Umbilical cord (tissue), 2 donors: ENCODE data around the gene P2RX7. TPM values are rescaled to one million over a fixed set of nuclear protein-coding genes. Genes with fewer than 3 reads are reported as not detected.
A peak's percentile ranks its signal among the peaks of the same experiment; 100 is the strongest.
"Not testable (repeated sequence)": the region's sequence is repeated elsewhere in the genome, so short reads cannot be mapped to it uniquely, and the experiment has no call there.

ENCODE experiments used
- DNase-seq: peaks from one replicate; pipeline ENCODE4 v3.0.0-alpha.2; 2015; ENCODE audit warnings: low spot score
- total RNA-seq: library from RNA; depleted of rRNA; stranded (reverse); fragments of >200 nt; gene quantifications from one replicate; pipeline ENCODE4 v1.2.3, GENCODE V29; 2014; ENCODE audit warnings: low replicate concordance; ENCODE audit not compliant: insufficient read depth

Gene P2RX7
- total RNA-seq, 1 donor from 2014 or later, result 5.3 TPM

DNA sequence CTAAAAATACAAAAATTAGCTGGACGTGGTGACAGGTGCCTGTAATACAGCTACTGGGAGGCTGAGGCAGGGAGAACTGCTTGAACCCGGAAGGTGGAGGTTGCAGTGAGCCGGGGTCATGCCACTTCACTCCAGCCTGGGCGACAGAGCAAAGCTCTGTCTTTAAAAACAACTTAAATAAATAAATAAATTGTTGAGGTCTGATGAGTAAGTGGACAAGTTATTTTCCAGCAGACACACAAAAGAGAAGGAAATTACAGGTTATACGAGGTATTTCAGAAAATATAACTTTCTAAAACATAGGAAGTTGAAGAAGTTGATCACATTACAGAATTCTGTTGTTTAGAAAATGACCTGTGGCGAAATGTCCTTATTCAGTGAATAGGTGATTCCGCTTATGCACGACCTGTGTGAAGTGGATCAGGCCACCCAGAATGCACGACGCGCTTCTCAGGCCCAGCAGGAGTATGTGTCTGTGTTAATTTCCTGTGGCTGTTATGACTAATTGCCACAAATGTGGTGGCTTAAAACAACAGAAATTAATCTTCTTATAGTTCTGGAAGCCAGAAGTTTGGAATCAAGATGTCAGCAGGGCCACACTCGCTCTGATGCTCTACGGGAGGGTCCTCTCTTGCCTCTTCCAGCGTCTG, 38.1 kb downstream of the P2RX7 start:
- no peak for DNase-seq

- no peak for DNase-seq
Measured at GRCh38 chr12:121172145-121172544, 39.5 kb downstream of the P2RX7 start.

DNA sequence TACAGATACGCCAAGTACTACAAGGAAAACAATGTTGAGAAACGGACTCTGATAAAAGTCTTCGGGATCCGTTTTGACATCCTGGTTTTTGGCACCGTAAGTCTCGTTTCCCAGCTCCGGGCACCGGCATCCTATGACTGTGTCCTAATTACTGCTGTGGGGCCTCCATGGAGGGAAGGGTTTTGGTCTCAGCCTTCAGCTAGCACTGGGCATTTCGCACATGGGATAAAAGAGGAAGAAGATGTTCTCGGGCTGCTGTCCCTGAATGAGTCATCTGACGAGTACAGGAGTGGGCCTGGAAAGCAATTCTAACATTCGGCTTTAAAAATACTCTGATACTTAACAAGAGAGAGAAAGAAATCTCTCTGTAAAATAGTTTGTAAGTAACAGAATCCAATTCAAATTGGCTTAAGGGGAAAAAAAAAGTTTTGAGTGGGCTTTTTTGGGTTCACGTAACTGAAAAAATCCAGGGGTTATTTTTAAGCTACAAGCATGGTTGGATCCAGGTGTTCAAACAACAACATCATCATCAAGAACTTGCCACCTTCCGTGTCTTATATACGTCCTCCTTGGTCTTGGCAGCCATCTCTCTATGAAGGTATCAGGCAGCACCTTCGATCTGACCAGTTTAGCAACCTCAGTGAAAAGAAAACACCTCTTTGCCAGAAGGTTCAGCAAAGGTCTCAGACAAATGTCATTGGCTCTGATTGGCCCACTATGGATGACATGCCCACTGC, 42.9 kb downstream of the P2RX7 start:
- peak; percentile 74 for DNase-seq

GRCh38 chr12:121176826-121177529, 44.3 kb downstream of the P2RX7 start:
- no peak for DNase-seq

DNA sequence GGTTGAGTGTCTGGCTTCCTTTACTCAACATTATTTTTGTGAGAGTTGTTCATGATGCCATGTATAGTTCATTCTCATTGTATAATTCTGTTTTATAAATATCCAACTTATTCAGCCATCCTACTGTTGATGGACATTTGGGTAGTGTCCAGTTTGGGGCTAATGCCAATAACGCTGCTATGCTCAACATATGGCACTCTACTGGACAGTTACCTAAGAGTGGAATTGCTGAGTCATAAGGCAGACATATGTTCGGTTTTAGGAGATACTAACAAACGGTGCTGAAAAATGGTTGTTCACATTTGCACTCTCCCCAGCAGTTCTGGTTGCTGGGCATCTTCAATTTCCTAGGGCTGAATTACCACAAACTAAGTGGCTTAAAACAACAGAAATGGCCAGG, 48.5 kb downstream of the P2RX7 start:
- DNase-seq, result no peak

DNA sequence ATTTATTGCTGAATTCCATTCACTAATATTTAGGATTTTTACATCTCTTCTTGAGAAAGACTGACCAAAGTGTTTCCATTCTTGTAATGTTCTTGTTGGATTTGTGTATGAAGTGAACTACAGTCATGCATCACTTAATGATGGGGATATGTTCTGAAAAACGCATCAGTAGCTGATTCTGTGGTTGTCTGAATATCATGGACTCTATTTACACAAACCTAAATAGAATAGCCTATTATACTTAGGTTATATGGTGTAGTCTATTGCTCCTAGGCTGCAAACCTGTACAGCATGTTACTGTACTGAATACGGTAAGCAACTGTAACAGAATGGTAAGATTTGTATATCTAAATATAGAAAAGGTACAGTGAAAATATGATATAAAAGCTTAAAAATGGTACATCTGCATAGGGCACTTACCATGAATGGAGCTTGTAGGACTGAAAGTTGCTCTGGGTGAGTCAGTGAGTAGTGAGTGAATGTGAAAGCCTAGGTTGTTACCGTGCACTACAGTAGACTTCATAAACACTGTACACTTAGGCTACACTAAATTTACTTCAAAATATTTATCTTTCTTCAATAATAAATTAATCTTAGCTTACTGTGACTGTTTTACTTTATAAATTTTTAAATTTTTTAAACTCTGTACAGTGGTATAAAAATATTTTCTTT, 49.7 kb downstream of the P2RX7 start:
- no peak for DNase-seq

DNA sequence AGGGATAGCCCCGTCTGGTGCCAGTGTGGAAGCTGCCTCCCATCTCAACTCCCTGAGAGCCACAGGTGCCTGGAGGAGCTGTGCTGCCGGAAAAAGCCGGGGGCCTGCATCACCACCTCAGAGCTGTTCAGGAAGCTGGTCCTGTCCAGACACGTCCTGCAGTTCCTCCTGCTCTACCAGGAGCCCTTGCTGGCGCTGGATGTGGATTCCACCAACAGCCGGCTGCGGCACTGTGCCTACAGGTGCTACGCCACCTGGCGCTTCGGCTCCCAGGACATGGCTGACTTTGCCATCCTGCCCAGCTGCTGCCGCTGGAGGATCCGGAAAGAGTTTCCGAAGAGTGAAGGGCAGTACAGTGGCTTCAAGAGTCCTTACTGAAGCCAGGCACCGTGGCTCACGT, 51.7 kb downstream of the P2RX7 start:
- DNase-seq, result peak; percentile 45

GRCh38 chr12:121184984-121185889, 52.6 kb downstream of the P2RX7 start:
- no peak for DNase-seq

- DNase-seq, result no peak
Measured at GRCh38 chr12:121186826-121187225, 54.1 kb downstream of the P2RX7 start.

GRCh38 chr12:121187501-121187900, 54.8 kb downstream of the P2RX7 start:
- no peak for DNase-seq

DNA sequence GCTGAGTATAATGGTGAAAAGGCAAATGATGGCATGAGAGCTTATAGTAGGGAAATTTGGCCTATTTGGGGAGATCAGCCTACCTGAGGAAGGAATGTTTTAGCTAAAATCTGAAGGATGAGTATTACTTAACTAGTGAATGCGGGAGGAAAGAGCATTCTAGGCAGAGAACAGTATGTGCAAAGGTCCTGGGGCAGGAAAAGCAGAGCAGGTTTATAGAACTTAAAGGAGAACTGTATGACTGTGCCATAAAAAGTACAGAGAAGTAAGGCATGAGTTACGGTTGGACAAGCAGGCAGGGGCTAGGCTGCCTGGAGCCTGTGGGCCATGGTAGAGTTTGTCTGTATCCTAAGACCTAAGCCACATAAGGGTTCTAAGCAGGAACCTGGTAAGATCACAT, 55.6 kb downstream of the P2RX7 start:
- no peak for DNase-seq

DNA sequence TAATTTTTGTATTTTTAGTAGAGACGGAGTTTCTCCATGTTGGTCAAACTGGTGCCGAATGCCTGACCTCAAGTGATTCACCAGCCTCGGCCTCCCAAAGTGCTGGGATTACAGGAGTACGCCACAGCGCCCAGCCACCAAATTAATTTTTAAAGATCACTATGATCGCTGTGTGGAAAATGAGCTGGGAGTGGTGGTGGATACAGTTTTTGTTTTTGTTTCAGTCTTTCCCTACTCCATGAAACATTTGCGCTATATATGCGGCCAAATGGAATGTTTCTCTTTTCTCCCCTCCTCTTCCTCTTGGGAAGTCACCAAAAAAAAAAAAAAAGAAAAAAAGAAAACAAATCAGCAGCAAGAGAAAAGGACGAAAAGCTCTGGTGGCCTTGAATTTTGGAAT, 56.5 kb downstream of the P2RX7 start:
- no peak for DNase-seq

DNA sequence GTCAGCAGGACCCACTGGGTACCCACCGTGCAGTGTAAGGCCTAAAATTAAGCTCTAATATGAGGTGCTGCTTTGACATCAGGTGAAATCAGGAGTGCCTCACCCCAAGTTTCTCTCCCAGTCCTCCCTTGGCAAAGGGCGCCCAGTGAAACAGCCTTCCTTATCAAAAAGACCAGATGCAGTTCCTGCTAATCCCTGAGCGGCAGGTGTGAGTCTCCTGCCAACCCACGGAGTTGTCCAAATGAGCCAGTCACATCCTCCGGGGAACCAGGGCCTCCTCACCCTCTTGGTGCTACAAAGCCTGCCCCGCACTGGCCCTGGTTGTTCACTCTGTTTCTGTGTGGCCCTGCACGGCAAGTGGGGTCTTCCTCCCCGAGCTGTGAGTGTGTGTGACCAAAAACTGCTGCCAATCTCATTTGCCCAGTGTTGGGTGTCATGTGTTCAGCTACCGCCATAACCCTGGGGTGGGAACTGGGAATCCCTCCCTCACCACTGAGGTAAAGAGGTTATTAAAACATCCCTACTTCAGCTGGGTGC, 57.0 kb downstream of the P2RX7 start:
- DNase-seq, result no peak

- peak; percentile 59 for DNase-seq
Measured at GRCh38 chr12:121190523-121191031, 57.9 kb downstream of the P2RX7 start.

GRCh38 chr12:121191151-121191550, 58.5 kb downstream of the P2RX7 start:
- no peak for DNase-seq

DNA sequence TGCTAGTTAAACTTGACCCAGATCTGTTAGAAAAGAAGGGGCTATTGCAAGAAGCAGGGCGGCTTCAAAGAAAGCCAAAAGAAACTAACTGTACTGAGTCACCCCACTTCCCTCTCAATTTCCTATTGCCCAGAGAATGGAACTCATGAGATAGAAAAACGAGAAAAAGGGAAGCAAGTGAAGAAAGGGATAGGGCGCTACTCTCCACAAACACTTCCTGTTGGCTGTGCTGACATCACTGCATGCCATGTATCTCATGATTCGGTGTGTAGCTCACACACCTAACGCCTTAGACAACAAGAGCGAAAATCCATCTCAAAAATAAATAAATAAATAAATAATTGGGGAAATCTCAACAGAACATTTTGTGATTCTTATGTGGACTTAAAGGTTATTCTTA, 64.2 kb downstream of the P2RX7 start:
- peak; percentile 44 for DNase-seq

DNA sequence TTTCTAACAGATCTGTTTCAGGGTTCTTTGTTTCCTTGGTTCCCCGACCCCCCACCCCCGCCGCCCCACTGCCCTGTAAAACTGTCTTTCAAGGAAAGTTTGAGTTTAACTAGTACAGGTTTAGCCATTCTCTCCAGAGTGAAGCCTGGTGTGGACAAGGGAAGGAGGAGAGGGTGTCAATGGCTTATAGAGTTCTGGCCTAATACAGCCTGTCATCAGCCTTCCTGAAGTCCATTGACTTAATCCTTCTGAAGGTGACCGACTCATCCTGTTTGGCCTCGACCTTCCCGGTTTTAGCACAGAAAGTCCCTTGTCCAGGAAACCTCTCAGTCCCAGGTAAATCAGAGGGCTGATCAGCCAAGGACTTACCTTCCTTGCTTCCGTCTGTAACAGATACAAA, 66.3 kb downstream of the P2RX7 start:
- no peak for DNase-seq

GRCh38 chr12:121201140-121201539, 68.5 kb downstream of the P2RX7 start:
- DNase-seq, result not testable (repeated sequence)

- no peak for DNase-seq
Measured at GRCh38 chr12:121202407-121203355, 70.0 kb downstream of the P2RX7 start.
